Stomach (tissue), 9 donors: ENCODE data around the gene RIMKLA. TPM values are rescaled to one million over a fixed set of nuclear protein-coding genes. Genes with fewer than 3 reads are reported as not detected.

ENCODE experiments used
- DNase-seq, 2 donors: peaks; one replicate each; pipeline versions ENCODE4 v3.0.0 to v3.0.0-alpha.2; 2013 to 2019
- H3K27ac ChIP-seq, 5 donors: fragments of 200-600 bp in 4 of 5; sonication (generic) in 4 of 5; one replicate each; pipeline ENCODE4 v1.5.1; 2013 to 2019; ENCODE audit warnings: mild to moderate bottlenecking in 1 of 5, moderate library complexity in 1 of 5
- H3K27me3 ChIP-seq, 3 donors: fragments of 200-600 bp; sonication (generic); one replicate each; pipeline ENCODE4 v1.5.1; 2017 to 2019; ENCODE audit warnings: mixed run types in 1 of 3
- H3K36me3 ChIP-seq, 4 donors: fragments of 200-600 bp; sonication (generic); 1 replicate in 3 of 4; 2 replicates in 1 of 4; pipeline ENCODE4 v1.5.1; 2016 to 2019
- H3K4me1 ChIP-seq, 4 donors: fragments of 200-600 bp; sonication (generic); one replicate each; pipeline ENCODE4 v1.5.1; 2016 to 2019
- H3K4me3 ChIP-seq, 4 donors: fragments of 200-600 bp; sonication (generic) in 3 of 4; one replicate each; pipeline ENCODE4 v1.5.1; 2016 to 2019; ENCODE audit warnings: mild to moderate bottlenecking in 1 of 4
- H3K9me3 ChIP-seq, 4 donors: fragments of 200-600 bp; sonication (generic); one replicate each; pipeline ENCODE4 v1.5.1; 2016 to 2019
- CTCF ChIP-seq, 7 experiments: fragments of 450-650 bp in 4 of 7; fragments of 200-600 bp in 3 of 7; sonication (generic) in 3 of 7; IDR thresholded peaks; one replicate each; pipeline ENCODE4 v1.5.1; 2016 to 2019; ENCODE audit warnings: antibody characterized with exemption in 7 of 7, control low read depth in 2 of 7, mild to moderate bottlenecking in 1 of 7
- EP300 ChIP-seq: sonication (generic); formaldehyde crosslinking; IDR thresholded peaks from one replicate; pipeline ENCODE4 v1.6.1; 2017; ENCODE audit warnings: antibody characterized with exemption
- POLR2A ChIP-seq, 4 donors: fragments of 450-650 bp; IDR thresholded peaks; one replicate each; pipeline ENCODE4 v1.6.1; 2016; ENCODE audit warnings: antibody characterized with exemption in 4 of 4, control low read depth in 2 of 4, mild to moderate bottlenecking in 1 of 4, moderate library complexity in 1 of 4
- POLR2AphosphoS5 ChIP-seq, 3 donors: sonication (generic); formaldehyde crosslinking; IDR thresholded peaks; one replicate each; pipeline ENCODE4 v1.6.1; 2016; ENCODE audit warnings: antibody characterized with exemption in 3 of 3
- WGBS, 5 donors: extraction: QIAGEN DNeasy Blood & Tissue Kit in 3 of 5; methylation state at CpG; one replicate each; pipeline versions ENCODE4 v1.1.5 to v1.1.7; 2013 to 2018; 5-methylcytosine and 5-hydroxymethylcytosine counted together
- intact Hi-C: fragments of 100-400 bp; cut with DNase I; formaldehyde crosslinking; loops from one replicate; pipeline ENCODE4 v1.15.1; 2023; ENCODE audit warnings: low total_unique reads
- polyA plus RNA-seq, 3 donors: library from polyadenylated mRNA; stranded (reverse); fragments of 200-250 nt; gene quantifications; one replicate each; pipeline ENCODE4 v1.2.3, GENCODE V29; 2013
- total RNA-seq, 5 donors: library from RNA; depleted of rRNA; stranded (reverse); fragments of >200 nt; gene quantifications; one replicate each; pipeline versions ENCODE4 v1.1.0 to v1.2.3, GENCODE V29; 2014 to 2016
- donor health status: healthy with polysubstance abuse.
- donor health status: Bipolar disorder and iron deficiency.
- donor health status: healthy.

Gene RIMKLA
- total and polyA plus RNA-seq, 8 donors: 0.15 to 12.7 (median 0.56) TPM; not detected in 1

GRCh38 chr1:42424201-42424600, 43.6 kb downstream of the RIMKLA start:
- WGBS, 5 donors: 87 to 93% (median 90%) methylated on average over 4 of the region's 4 CpGs
- peaks cover 7 to 35% (median 14%) of the 10 kb centered on the region in 4 donors for H3K4me1 ChIP-seq
- H3K27me3 ChIP-seq: no peaks in the 10 kb centered on the region
- TF ChIP-seq POLR2AphosphoS5 (IDR thresholded peaks at IDR 0.05) (no peak), CTCF (IDR thresholded peaks at IDR 0.05) (no peak), EP300 (no peak), POLR2A (IDR thresholded peaks at IDR 0.05) (no peak)
- no peaks in the 10 kb centered on the region for H3K9me3 ChIP-seq
- intact Hi-C loops: no loop called here
- no peak overlapping the region for H3K27ac ChIP-seq
- H3K4me3 ChIP-seq: no peak overlapping the region
- H3K36me3 ChIP-seq: no peaks in the 10 kb centered on the region
- DNase-seq: no peak

GRCh38 chr1:42427240-42427639, 46.6 kb downstream of the RIMKLA start:
- no peak overlapping the region for H3K4me3 ChIP-seq
- DNase-seq: no peak
- no peaks in the 10 kb centered on the region for H3K9me3 ChIP-seq
- no peak overlapping the region for H3K27ac ChIP-seq
- intact Hi-C loops: no loop called here
- peaks cover 0 to 7% (median 0%) of the 10 kb centered on the region in 4 donors for H3K4me1 ChIP-seq
- H3K36me3 ChIP-seq: no peaks in the 10 kb centered on the region
- H3K27me3 ChIP-seq: no peaks in the 10 kb centered on the region
- WGBS, 5 donors: 78 to 92% (median 81%) methylated on average over 4 of the region's 4 CpGs
- no peak for TF ChIP-seq EP300
- TF ChIP-seq POLR2A (IDR thresholded peaks at IDR 0.05): no peak
- no peak for TF ChIP-seq CTCF (IDR thresholded peaks at IDR 0.05)

- no peak overlapping the region for H3K4me3 ChIP-seq
- H3K36me3 ChIP-seq: no peaks in the 10 kb centered on the region
- intact Hi-C loops: no loop called here
- no peaks in the 10 kb centered on the region for H3K4me1 ChIP-seq
- no peaks in the 10 kb centered on the region for H3K27me3 ChIP-seq
- no peak for DNase-seq
- TF ChIP-seq CTCF (IDR thresholded peaks at IDR 0.05) (no peak), POLR2A (IDR thresholded peaks at IDR 0.05) (no peak), POLR2AphosphoS5 (IDR thresholded peaks at IDR 0.05) (no peak), EP300 (no peak)
- no peak overlapping the region for H3K27ac ChIP-seq
- WGBS, 5 donors: 76 to 91% (median 83%) methylated on average over 1 of the region's 1 CpG
- H3K9me3 ChIP-seq: no peaks in the 10 kb centered on the region
Measured at GRCh38 chr1:42429603-42430002, 49.0 kb downstream of the RIMKLA start.

- Histone ChIP-seq H3K9me3 (no peaks in the 10 kb centered on the region), H3K27me3 (no peaks in the 10 kb centered on the region), H3K27ac (no peak overlapping the region), H3K4me1 (no peaks in the 10 kb centered on the region), H3K36me3 (no peaks in the 10 kb centered on the region), H3K4me3 (no peak overlapping the region)
- intact Hi-C loops: no loop called here
- TF ChIP-seq POLR2A (IDR thresholded peaks at IDR 0.05) (no peak), EP300 (no peak), POLR2AphosphoS5 (IDR thresholded peaks at IDR 0.05) (no peak), CTCF (IDR thresholded peaks at IDR 0.05) (no peak)
- 71 to 85% (median 77%) methylated on average over 3 of the region's 3 CpGs for WGBS, 5 donors
- DNase-seq: no peak
Measured at GRCh38 chr1:42430286-42431135, 49.9 kb downstream of the RIMKLA start.
